GM19438 (cell line): ENCODE measurements around the gene EPB41L4B.
"Not testable (repeated sequence)": the region's sequence is repeated elsewhere in the genome, so short reads cannot be mapped to it uniquely, and the experiment has no call there.

Experiments
- ATAC-seq: cut with Tn5 transposase; IDR thresholded peaks from one replicate; pipeline ENCODE4 v1.9.1; 2021; ENCODE audit warnings: low read depth; ENCODE audit not compliant: unreplicated experiment

EPB41L4B gene

GRCh38 chr9:109133533-109133932 is 187.3 kb downstream of the EPB41L4B start:
- no peak for ATAC-seq

DNA sequence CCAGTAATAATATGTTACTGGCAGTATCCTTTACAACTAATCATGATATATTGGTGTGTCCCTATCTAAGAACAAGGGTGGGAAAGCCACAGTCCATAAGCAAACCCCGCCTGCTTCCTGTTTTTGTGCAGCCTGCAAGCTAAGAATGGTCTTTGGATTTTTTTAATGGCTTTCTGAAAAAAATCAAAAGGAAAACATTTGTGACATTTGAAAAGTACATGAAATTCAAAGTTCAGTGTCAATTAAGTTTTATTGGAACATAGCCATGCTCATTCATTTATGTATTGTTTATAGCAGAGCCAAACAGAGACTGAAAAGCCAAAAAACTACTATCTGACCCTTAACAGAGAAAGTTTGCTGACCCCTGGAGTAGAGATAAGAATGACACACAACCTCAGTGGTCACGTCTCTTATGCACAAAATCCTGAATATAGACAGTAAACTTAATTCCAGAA is 188.3 kb downstream of the EPB41L4B start:
- no peak for ATAC-seq

DNA sequence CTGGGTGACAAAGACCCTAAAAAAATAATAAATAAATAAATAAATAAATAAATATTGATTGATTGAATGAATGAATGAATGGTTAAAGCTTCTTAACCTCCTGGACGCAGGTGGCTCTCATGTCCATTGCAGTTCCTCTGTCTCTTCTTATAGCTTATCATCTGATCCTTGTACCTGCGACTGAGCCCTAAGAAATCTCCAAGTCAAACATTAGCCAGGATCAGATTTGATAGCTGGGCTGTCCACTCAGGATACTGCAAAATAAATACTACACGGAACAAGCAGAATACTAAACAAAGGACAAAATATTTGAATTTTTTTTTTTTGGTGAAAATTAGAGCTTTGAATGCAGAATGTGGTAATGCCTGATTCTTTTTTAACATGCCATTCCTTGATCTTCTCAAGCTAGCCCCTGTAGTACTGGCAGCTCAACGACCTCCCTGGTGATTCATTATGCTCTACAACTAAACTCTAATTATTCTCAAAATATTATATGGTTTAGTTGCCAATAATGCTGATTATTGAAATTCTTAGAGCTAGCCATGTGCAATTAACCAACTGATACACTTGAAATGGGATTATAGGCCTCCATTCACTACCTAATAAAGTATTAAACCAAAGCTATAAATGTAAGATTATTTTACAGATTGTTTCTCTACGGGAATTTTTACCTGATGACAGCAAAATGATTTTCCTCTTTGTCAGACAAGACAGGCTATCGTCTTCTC is 191.2 kb downstream of the EPB41L4B start:
- ATAC-seq, result no peak

DNA sequence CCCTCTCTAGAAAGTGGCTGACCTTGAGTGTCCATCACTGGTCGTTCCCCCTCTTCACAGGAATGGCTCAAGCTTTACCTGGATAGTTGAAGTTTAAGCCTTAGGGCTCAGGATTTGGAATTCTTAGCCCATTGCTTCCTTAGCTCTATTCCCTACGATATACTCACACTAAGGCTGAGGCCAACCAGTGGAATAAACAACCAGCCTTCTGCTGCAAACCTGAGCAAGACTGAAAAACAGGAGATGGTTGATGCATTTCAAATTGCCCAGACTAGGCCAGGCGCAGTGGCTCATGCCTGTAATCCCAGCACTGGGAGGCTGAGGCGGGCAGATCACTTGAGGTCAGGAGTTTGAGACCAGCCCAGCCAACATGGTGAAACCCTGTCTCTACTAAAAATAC is 194.2 kb downstream of the EPB41L4B start:
- not testable (repeated sequence) for ATAC-seq

GRCh38 chr9:109124121-109124520 is 196.7 kb downstream of the EPB41L4B start:
- no peak for ATAC-seq

DNA sequence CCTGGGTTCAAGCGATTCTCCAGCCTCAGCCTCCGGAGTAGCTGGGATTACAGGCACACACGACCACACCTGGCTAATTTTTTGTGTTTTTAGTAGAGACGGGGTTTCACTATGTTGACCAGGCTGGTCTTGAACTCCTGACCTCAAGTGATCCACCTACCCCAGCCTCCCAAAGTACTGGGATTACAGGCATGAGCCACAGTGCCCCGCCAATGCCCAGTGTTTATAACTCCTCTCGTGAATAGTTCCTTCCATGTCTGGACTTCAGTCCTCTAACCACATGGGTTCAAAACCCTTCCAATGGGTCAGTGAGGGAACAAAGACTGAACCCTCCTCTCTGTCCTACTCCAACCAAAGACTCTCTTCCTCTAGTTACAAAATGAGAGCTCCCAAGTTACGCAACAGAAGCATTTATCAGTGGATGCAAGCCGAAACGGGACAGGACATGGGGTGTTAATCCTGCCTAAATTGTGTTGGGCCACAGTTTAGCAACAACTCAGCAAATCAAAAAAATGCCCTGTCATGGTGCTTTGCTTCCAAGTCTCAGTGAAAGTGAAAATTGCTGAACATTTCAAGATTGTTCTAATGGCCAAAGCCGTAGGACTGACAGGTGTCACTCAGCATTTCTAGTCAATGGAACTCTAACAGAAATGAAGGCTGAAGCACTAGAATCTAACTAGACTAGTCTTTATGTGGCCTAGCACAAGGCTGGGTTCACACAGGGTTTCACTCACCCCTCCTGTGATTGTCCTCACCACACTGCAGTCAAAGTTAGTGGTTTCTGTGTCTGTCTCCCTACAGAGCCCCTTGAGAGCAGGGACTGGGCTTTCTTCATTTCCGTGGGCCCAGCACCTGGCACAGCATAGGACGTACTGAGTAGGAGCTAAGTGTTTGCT is 197.9 kb downstream of the EPB41L4B start:
- no peak for ATAC-seq
